NOMO-1 treated with dmso at 0.1 percent for 144 hours (cell line): Measurements from ENCODE around the gene GTF2H2C_2.
"Not testable (repeated sequence)": the region's sequence is repeated elsewhere in the genome, so short reads cannot be mapped to it uniquely, and the experiment has no call there.

Source experiments
- DNase-seq: peaks from one replicate; lab custom pipeline; 2025; ENCODE audit not compliant: unreplicated experiment; lab: John Stamatoyannopoulos, UW

Gene GTF2H2C_2

DNA sequence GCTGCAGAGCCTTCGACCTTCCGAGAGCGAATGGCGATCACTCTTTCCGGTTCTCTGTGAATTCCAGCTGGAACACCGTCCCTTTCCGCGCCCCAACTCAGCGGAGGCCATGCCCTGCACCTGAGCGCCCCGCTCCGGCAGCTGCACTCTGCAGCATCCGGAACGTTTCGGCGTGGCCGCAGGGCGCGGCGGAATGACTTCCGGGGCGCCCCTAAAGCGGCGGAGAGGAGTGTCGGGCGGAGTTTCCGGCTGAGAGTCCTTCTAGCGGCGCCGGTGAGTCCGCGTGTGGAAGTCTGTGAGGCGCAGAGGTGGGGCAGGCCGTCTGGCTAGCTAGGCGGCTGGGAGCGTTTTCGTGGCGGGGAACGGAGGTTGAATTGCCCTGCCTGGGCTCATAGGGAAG is at the start of gene GTF2H2C_2:
TSS of gene GTF2H2C_2 (plus strand) at position 252 of the 400 bp plus-strand sequence.
- DNase-seq: not testable (repeated sequence)

GRCh38 chr5:70400984-70401686 is 14.0 kb upstream of the GTF2H2C_2 start:
- DNase-seq: not testable (repeated sequence)

DNA sequence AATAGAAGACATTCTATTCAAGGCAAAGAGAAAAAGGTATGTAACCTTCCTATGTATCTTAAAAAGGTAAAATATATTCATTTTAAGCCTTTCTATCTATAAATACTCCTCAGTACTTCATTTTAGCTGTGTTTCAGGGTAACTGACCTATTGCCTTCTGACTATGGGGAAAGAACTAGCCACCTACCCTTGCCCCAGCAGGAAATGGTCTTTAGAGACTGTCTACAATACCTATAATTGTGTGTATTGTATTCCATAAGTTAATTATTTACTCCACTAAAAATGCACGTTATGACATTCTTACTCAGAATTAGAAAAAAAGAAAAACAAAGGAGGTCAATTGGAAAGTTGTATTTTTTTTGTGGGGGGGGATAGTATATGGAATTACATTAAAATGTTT is 6.2 kb downstream of the GTF2H2C_2 start:
- DNase-seq: not testable (repeated sequence)

DNA sequence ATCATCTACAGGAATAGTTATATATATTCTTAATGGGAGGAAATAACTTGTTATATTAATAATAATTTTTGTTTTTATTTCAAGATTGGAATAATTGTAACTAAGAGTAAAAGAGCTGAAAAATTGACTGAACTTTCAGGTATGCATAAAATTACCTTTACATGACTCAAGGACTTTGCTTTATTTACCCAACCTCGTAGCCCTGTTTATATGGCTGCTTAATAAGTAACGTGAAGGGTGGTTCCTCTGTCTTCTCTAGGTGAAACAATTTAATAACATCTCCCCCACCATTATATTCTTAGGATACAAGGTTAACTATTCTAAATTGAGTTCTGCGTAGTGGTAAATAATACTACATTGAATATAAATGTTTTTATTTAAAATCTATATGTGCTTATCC is 8.0 kb downstream of the GTF2H2C_2 start:
- not testable (repeated sequence) for DNase-seq

- DNase-seq: not testable (repeated sequence)
Observed at GRCh38 chr5:70438518-70438917, 23.4 kb downstream of the GTF2H2C_2 start.

GRCh38 chr5:70449565-70449964 is 34.4 kb downstream of the GTF2H2C_2 start:
- DNase-seq: not testable (repeated sequence)

- not testable (repeated sequence) for DNase-seq
Observed at GRCh38 chr5:70451249-70451984, 36.2 kb downstream of the GTF2H2C_2 start.

GRCh38 chr5:70457093-70457492 is 41.9 kb downstream of the GTF2H2C_2 start:
- DNase-seq: not testable (repeated sequence)

DNA sequence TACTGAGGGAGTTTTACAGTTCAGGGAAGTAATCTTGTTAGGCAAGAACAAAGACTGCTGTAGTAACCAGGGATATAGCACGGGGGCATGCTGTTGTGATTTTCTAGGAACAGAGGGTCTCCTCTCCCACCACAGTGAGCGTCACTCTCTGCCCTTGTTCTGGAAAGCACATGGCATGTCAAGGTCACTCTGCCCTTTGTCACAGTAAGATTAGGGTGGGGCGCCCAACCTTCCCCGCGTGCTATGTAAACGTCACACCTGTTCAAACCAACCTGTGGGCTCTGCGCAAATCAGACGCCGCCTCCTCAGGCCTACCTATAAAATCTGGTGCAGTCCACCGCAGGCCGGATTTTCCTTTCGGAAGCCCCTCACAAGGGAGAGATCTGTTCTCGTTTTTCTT is 44.0 kb downstream of the GTF2H2C_2 start:
- DNase-seq: not testable (repeated sequence)

GRCh38 chr5:70461984-70462383 is 46.8 kb downstream of the GTF2H2C_2 start:
- DNase-seq: not testable (repeated sequence)

DNA sequence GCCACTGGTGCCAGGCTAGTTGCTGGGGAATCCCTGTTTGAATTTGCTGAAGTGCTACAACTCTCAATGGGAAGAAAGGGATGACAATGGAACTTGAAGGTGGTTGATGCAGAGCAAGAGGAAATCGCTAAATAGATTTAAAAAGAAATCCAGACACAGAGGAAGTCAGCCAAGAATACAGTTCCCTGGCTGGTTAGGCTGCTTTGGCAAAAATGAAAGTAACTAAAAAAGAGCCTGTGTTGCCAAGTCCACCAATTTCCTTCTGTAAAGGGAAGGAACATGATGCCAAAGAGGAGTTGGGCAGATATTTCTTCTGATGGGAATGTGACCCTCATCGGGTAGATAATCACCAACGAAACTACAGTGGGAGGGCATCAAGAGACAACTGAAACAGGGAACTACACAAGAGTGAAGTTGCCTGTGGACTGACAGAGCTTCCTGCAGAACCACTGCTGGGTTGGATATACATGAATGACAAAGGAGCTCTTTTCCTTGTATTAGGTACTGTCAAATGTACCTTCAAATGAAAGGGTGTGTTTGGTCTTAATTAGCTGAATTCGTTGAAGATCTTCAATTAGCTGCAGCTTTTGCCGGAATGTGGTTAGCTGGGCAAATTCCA is 49.0 kb downstream of the GTF2H2C_2 start:
- DNase-seq: not testable (repeated sequence)

GRCh38 chr5:70469926-70470509 is 54.9 kb downstream of the GTF2H2C_2 start:
- not testable (repeated sequence) for DNase-seq
